Middle frontal gyrus (tissue), 1 donor: ENCODE data around the gene WFDC11.

Experiments used
- DNase-seq: peaks from one replicate; pipeline ENCODE4 v3.0.0-alpha.2; 2015; ENCODE audit warnings: low spot score; ENCODE audit errors: extremely low spot score

WFDC11 gene

DNA sequence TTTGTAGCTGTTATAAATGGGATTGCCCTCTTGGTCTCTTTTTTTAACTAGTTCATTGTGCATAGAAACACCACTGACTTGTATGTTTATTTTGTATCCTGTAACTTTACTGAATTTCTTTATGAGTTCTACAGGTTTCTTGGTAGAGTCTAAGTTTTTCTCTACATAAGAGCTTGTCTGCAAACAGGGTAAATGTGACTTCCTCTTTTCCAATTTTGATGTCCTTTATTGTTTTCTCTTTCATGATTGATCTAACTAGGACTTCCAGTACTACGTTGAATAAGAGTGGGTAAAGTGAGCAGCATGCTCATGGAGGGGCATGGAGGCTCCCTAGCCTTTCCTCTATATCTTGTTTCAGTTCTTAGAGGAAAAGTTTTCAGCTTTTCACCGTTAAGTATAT lies 43.5 kb downstream of the WFDC11 start:
- no peak for DNase-seq

GRCh38 chr20:45621593-45621992 lies 48.4 kb downstream of the WFDC11 start:
- DNase-seq, result no peak

GRCh38 chr20:45617591-45617990 lies 52.4 kb downstream of the WFDC11 start:
- no peak for DNase-seq

GRCh38 chr20:45612314-45612713 lies 57.7 kb downstream of the WFDC11 start:
- DNase-seq, result no peak

DNA sequence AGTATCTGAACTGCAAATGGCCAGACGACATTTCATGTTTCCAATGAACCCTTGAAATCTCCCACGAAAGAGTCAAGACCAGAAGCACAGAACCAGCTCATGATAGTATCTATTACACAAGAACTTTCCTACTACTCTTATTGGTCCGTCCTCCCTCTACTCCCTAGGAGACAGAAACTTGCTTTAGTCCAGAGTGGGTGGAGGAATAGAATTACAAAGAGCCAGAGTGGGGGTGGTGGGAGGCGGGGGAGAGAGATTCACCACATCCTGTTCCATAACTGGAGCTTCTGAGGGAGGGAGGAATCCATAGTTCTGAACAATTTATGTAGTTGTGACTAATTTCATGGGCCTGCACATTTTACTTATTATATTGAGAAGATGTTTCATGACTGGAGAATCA lies 59.0 kb downstream of the WFDC11 start:
- DNase-seq, result no peak

GRCh38 chr20:45607810-45608209 lies 62.2 kb downstream of the WFDC11 start:
- no peak for DNase-seq
